WTC11 (cell line): Measurements from ENCODE around the gene ENGASE.

Experiments
- ATF3 ChIP-seq: sonication (generic); formaldehyde crosslinking; conservative IDR thresholded peaks from 2 replicates; pipeline ENCODE4 v1.8.1; 2022; ENCODE audit warnings: mild to moderate bottlenecking, missing genetic modification reagents
- ESRRA ChIP-seq: sonication (generic); formaldehyde crosslinking; IDR thresholded peaks from 2 replicates; pipeline ENCODE4 v1.8.1; 2022; ENCODE audit warnings: mild to moderate bottlenecking, missing genetic modification reagents, borderline replicate concordance
- JUN ChIP-seq: sonication (generic); formaldehyde crosslinking; IDR thresholded peaks from 2 replicates; pipeline ENCODE4 v1.8.0; 2023; ENCODE audit warnings: mild to moderate bottlenecking, missing genetic modification reagents
- MXD4 ChIP-seq: fragments of 250-450 bp; sonication (Bioruptor Pico); IDR thresholded peaks from 2 replicates; pipeline ENCODE4 v1.8.0; 2021; ENCODE audit warnings: mild to moderate bottlenecking, moderate library complexity, borderline replicate concordance
- NFYB ChIP-seq: sonication (generic); formaldehyde crosslinking; conservative IDR thresholded peaks from 2 replicates; pipeline ENCODE4 v1.8.0; 2022; ENCODE audit warnings: low read depth, missing genetic modification reagents
- NR3C1 ChIP-seq: sonication (generic); formaldehyde crosslinking; conservative IDR thresholded peaks from 2 replicates; pipeline ENCODE4 v1.8.1; 2023; ENCODE audit warnings: low read depth, mild to moderate bottlenecking, missing genetic modification reagents
- PREB ChIP-seq: sonication (generic); formaldehyde crosslinking; IDR thresholded peaks from 2 replicates; pipeline ENCODE4 v1.8.1; 2022; ENCODE audit warnings: mild to moderate bottlenecking, missing genetic modification reagents, moderate library complexity, borderline replicate concordance
- SP1 ChIP-seq: sonication (generic); formaldehyde crosslinking; conservative IDR thresholded peaks from 2 replicates; pipeline ENCODE4 v1.8.1; 2022; ENCODE audit warnings: missing genetic modification reagents
- TCF7 ChIP-seq: sonication (generic); formaldehyde crosslinking; IDR thresholded peaks from 2 replicates; pipeline ENCODE4 v1.8.0; 2022; ENCODE audit warnings: mild to moderate bottlenecking, low read depth, missing genetic modification reagents, moderate library complexity
- TP53 ChIP-seq: sonication (generic); formaldehyde crosslinking; IDR thresholded peaks from 2 replicates; pipeline ENCODE4 v1.8.1; 2023; ENCODE audit warnings: mild to moderate bottlenecking, missing genetic modification reagents
- USF1 ChIP-seq: sonication (generic); formaldehyde crosslinking; IDR thresholded peaks from 2 replicates; pipeline ENCODE4 v1.8.0; 2022; ENCODE audit warnings: mild to moderate bottlenecking, missing genetic modification reagents
- TF ChIP-seq, protein P1 (sequence below): fragments of 200-600 bp; IDR thresholded peaks from 2 replicates; pipeline ENCODE4 v1.8.0; 2022; ENCODE audit warnings: antibody characterized with exemption
- TF ChIP-seq, protein P2 (sequence below): sonication (generic); formaldehyde crosslinking; IDR thresholded peaks from 2 replicates; pipeline ENCODE4 v1.8.1; 2023; ENCODE audit warnings: mild to moderate bottlenecking, missing genetic modification reagents, moderate library complexity
- TF ChIP-seq, protein P3 (sequence below): sonication (generic); formaldehyde crosslinking; IDR thresholded peaks from 2 replicates; pipeline ENCODE4 v1.8.1; 2022; ENCODE audit warnings: low read depth, mild to moderate bottlenecking, moderate library complexity, missing genetic modification reagents, borderline replicate concordance

- TF ChIP-seq, protein P1, sequence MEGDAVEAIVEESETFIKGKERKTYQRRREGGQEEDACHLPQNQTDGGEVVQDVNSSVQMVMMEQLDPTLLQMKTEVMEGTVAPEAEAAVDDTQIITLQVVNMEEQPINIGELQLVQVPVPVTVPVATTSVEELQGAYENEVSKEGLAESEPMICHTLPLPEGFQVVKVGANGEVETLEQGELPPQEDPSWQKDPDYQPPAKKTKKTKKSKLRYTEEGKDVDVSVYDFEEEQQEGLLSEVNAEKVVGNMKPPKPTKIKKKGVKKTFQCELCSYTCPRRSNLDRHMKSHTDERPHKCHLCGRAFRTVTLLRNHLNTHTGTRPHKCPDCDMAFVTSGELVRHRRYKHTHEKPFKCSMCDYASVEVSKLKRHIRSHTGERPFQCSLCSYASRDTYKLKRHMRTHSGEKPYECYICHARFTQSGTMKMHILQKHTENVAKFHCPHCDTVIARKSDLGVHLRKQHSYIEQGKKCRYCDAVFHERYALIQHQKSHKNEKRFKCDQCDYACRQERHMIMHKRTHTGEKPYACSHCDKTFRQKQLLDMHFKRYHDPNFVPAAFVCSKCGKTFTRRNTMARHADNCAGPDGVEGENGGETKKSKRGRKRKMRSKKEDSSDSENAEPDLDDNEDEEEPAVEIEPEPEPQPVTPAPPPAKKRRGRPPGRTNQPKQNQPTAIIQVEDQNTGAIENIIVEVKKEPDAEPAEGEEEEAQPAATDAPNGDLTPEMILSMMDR, result no peak
- TF ChIP-seq, protein P2, sequence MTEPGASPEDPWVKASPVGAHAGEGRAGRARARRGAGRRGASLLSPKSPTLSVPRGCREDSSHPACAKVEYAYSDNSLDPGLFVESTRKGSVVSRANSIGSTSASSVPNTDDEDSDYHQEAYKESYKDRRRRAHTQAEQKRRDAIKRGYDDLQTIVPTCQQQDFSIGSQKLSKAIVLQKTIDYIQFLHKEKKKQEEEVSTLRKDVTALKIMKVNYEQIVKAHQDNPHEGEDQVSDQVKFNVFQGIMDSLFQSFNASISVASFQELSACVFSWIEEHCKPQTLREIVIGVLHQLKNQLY, result no peak
- TF ChIP-seq, protein P3, sequence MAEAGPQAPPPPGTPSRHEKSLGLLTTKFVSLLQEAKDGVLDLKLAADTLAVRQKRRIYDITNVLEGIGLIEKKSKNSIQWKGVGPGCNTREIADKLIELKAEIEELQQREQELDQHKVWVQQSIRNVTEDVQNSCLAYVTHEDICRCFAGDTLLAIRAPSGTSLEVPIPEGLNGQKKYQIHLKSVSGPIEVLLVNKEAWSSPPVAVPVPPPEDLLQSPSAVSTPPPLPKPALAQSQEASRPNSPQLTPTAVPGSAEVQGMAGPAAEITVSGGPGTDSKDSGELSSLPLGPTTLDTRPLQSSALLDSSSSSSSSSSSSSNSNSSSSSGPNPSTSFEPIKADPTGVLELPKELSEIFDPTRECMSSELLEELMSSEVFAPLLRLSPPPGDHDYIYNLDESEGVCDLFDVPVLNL (CRISPR knock-in tag), result no peak
- TF ChIP-seq PREB (CRISPR knock-in tag) (no peak), NR3C1 (no peak), TP53 (no peak), SP1 (CRISPR knock-in tag) (no peak), ATF3 (CRISPR knock-in tag) (no peak), ESRRA (CRISPR knock-in tag) (no peak), USF1 (CRISPR knock-in tag) (no peak), MXD4 (no peak), JUN (CRISPR knock-in tag) (no peak), NFYB (CRISPR knock-in tag) (no peak), TCF7 (CRISPR knock-in tag) (no peak)
Observed at GRCh38 chr17:79088997-79089328, 14.3 kb downstream of the ENGASE start.
